Breast epithelium (tissue), 3 donors: ENCODE data around the gene ABLIM2.

Experiments
- POLR2A ChIP-seq: fragments of 450-650 bp; IDR thresholded peaks from one replicate; pipeline ENCODE4 v1.6.1; 2016; ENCODE audit warnings: antibody characterized with exemption, mild to moderate bottlenecking, moderate library complexity
- POLR2AphosphoS5 ChIP-seq, 3 donors: sonication (generic); formaldehyde crosslinking; IDR thresholded peaks; one replicate each; pipeline ENCODE4 v1.6.1; 2017; ENCODE audit warnings: antibody characterized with exemption in 3 of 3
- TF ChIP-seq, protein P1 (sequence below), 3 donors: fragments of 450-650 bp; IDR thresholded peaks; one replicate each; pipeline ENCODE4 v1.5.1; 2016 to 2017; ENCODE audit warnings: antibody characterized with exemption in 3 of 3, mild to moderate bottlenecking in 3 of 3, moderate library complexity in 3 of 3

DNA sequence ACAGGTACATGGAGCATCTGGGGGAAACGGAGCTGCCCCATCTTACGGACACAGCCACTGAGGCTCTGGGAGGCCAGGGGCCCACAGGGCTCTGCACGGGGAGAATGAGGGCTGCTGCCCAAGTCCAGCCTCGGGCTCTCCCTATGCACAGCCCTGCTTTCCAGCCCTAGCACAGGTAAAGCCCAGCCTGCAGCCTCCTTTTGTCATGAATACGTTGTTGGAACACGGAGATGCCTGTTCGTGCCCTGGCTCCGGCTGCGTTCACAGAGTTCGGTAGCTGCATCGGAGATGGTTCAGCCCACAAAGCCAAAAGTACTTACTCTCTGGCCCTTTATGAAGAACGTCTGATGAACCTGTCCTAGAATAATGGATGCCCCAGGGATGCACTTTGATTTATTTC lies 150.2 kb downstream of the ABLIM2 start:
- TF ChIP-seq, protein P1, sequence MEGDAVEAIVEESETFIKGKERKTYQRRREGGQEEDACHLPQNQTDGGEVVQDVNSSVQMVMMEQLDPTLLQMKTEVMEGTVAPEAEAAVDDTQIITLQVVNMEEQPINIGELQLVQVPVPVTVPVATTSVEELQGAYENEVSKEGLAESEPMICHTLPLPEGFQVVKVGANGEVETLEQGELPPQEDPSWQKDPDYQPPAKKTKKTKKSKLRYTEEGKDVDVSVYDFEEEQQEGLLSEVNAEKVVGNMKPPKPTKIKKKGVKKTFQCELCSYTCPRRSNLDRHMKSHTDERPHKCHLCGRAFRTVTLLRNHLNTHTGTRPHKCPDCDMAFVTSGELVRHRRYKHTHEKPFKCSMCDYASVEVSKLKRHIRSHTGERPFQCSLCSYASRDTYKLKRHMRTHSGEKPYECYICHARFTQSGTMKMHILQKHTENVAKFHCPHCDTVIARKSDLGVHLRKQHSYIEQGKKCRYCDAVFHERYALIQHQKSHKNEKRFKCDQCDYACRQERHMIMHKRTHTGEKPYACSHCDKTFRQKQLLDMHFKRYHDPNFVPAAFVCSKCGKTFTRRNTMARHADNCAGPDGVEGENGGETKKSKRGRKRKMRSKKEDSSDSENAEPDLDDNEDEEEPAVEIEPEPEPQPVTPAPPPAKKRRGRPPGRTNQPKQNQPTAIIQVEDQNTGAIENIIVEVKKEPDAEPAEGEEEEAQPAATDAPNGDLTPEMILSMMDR (IDR thresholded peaks at IDR 0.05) = no peak
- TF ChIP-seq POLR2A (no peak), POLR2AphosphoS5 (IDR thresholded peaks at IDR 0.05) (no peak)
